GM23338 (cell line): ENCODE results near the gene ATP6V0C. TPM values are rescaled to one million over a fixed set of nuclear protein-coding genes. Genes with fewer than 3 reads are reported as not detected.

Experiments
- ATAC-seq: fragments of 200-7000 bp; cut with Tn5 transposase; 3 replicates; pipeline ENCODE4 v1.9.1; 2020
- DNase-seq: peaks from one replicate; pipeline ENCODE4 v3.0.0-alpha.2; 2015; ENCODE audit warnings: low spot score
- H2AFZ ChIP-seq: fragments of 200-600 bp; sonication (generic); 2 replicates; pipeline ENCODE4 v1.8.0; 2016; ENCODE audit warnings: antibody characterized with exemption, mild to moderate bottlenecking, moderate library complexity
- H3F3A ChIP-seq: fragments of 200-600 bp; sonication (generic); replicated peaks from 2 replicates; pipeline ENCODE4 v1.8.0; 2017; ENCODE audit warnings: antibody characterized with exemption, mixed run types, low read depth
- H3K27ac ChIP-seq: fragments of 200-600 bp; sonication (generic); 2 replicates; pipeline ENCODE4 v1.6.1; 2016; ENCODE audit warnings: low read depth
- H3K27me3 ChIP-seq: fragments of 200-600 bp; sonication (generic); 2 replicates; pipeline ENCODE4 v1.8.0; 2016; ENCODE audit warnings: mild to moderate bottlenecking, mixed run types, moderate library complexity; ENCODE audit not compliant: insufficient read depth
- H3K36me3 ChIP-seq: fragments of 200-600 bp; sonication (generic); 2 replicates; pipeline ENCODE4 v1.8.0; 2016; ENCODE audit warnings: mild to moderate bottlenecking; ENCODE audit not compliant: insufficient read depth
- H3K4me1 ChIP-seq: fragments of 200-600 bp; sonication (generic); 2 replicates; pipeline ENCODE4 v1.8.0; 2016; ENCODE audit warnings: mild to moderate bottlenecking, moderate library complexity; ENCODE audit not compliant: insufficient read depth
- H3K4me2 ChIP-seq: fragments of 200-600 bp; sonication (generic); 2 replicates; pipeline ENCODE4 v1.7.1; 2017; ENCODE audit warnings: mixed run types
- H3K4me3 ChIP-seq: fragments of 200-600 bp; sonication (generic); 2 replicates; pipeline ENCODE4 v1.6.1; 2016; ENCODE audit warnings: mixed run types
- H3K79me2 ChIP-seq: fragments of 200-600 bp; sonication (generic); replicated peaks from 2 replicates; pipeline ENCODE4 v1.8.0; 2017; ENCODE audit warnings: mild to moderate bottlenecking; ENCODE audit not compliant: insufficient read depth
- H3K9me2 ChIP-seq: fragments of 200-600 bp; sonication (generic); 2 replicates; pipeline ENCODE4 v1.8.0; 2017; ENCODE audit not compliant: insufficient read depth
- H4K20me1 ChIP-seq: fragments of 200-600 bp; sonication (generic); replicated peaks from 2 replicates; pipeline ENCODE4 v1.8.0; 2017; ENCODE audit warnings: mild to moderate bottlenecking; ENCODE audit not compliant: insufficient read depth
- H3K27ac Mint-ChIP-seq: 2 replicates; pipeline ENCODE4 v1.8.0; 2020; ENCODE audit warnings: inconsistent platforms, mild to moderate bottlenecking, moderate library complexity, mixed read lengths
- H3K27me3 Mint-ChIP-seq: 3 replicates; pipeline ENCODE4 v1.8.0; 2022; ENCODE audit warnings: low read depth, mild to moderate bottlenecking, moderate library complexity, mixed read lengths, inconsistent platforms; ENCODE audit not compliant: insufficient read depth, poor library complexity
- H3K36me3 Mint-ChIP-seq: 3 replicates; pipeline ENCODE4 v1.8.0; 2021; ENCODE audit warnings: low read depth, mild to moderate bottlenecking, inconsistent platforms, moderate library complexity, mixed read lengths
- H3K4me1 Mint-ChIP-seq: 3 replicates; pipeline ENCODE4 v1.8.0; 2020; ENCODE audit warnings: mild to moderate bottlenecking, inconsistent platforms, mixed read lengths
- H3K4me3 Mint-ChIP-seq: 3 replicates; pipeline ENCODE4 v1.8.0; 2021; ENCODE audit warnings: moderate library complexity, mild to moderate bottlenecking, inconsistent platforms, mixed read lengths
- H3K9me3 Mint-ChIP-seq: 3 replicates; pipeline ENCODE4 v1.8.0; 2020; ENCODE audit warnings: moderate library complexity, mild to moderate bottlenecking, inconsistent platforms, mixed read lengths
- CREB1 ChIP-seq: fragments of 250-450 bp; sonication (Bioruptor Pico); IDR thresholded peaks from 2 replicates; pipeline ENCODE4 v1.5.0; 2020; ENCODE audit warnings: low read depth, mild to moderate bottlenecking, moderate library complexity
- EZH2phosphoT487 ChIP-seq: fragments of 200-600 bp; sonication (generic); IDR thresholded peaks from one replicate; pipeline ENCODE4 v1.8.1; 2018; ENCODE audit warnings: antibody characterized with exemption; ENCODE audit not compliant: unreplicated experiment
- JUNB ChIP-seq: IDR thresholded peaks from one replicate; pipeline ENCODE4 v1.6.1; 2016; ENCODE audit warnings: antibody characterized with exemption; ENCODE audit not compliant: unreplicated experiment
- NANOG ChIP-seq: IDR thresholded peaks from 2 replicates; pipeline ENCODE4 v1.6.1; 2016; ENCODE audit warnings: antibody characterized with exemption, borderline replicate concordance
- REST ChIP-seq: IDR thresholded peaks from one replicate; pipeline ENCODE4 v1.6.1; 2018; ENCODE audit warnings: antibody characterized with exemption; ENCODE audit not compliant: unreplicated experiment
- STAT1 ChIP-seq: IDR thresholded peaks from one replicate; pipeline ENCODE4 v1.6.1; 2016; ENCODE audit warnings: antibody characterized with exemption; ENCODE audit not compliant: unreplicated experiment
- ZNF462 ChIP-seq: fragments of 250-450 bp; sonication (Bioruptor Pico); IDR thresholded peaks from 2 replicates; pipeline ENCODE4 v1.5.0; 2020; ENCODE audit warnings: mild to moderate bottlenecking, moderate library complexity
- polyA plus RNA-seq: library from polyadenylated mRNA; unstranded; fragments of >200 nt; fragmentation: Nextera tagmentation; extraction: Ambion mirVana; gene quantifications from 2 replicates; pipeline ENCODE4 v1.2.1, GENCODE V29; 2016
- total RNA-seq: library from RNA; depleted of rRNA; stranded (reverse); fragments of >200 nt; shearing (Covaris generic); gene quantifications from 2 replicates; pipeline ENCODE4 v1.2.3, GENCODE V29; 2014
- TF ChIP-seq, protein P1 (sequence below): IDR thresholded peaks from 2 replicates; pipeline ENCODE4 v1.6.1; 2016; ENCODE audit warnings: antibody characterized with exemption

The ATP6V0C gene
- total and polyA plus RNA-seq, 2 experiments from 2014 or later: 98.2 to 162 TPM

GRCh38 chr16:2501946-2502895, 11.5 kb upstream of the ATP6V0C start:
- H3K79me2 ChIP-seq: no peaks in the 10 kb centered on the region
- no peaks in the 10 kb centered on the region for H3K9me2 ChIP-seq
- no peak for ATAC-seq
- peak overlapping the region; percentile 88 for H3K4me2 ChIP-seq
- H3K36me3 ChIP-seq: no peaks in the 10 kb centered on the region
- Mint-ChIP-seq H3K9me3 (no peaks in the 10 kb centered on the region), H3K4me3 (peak overlapping the region; percentile 50; the same call in 2 of the 3 replicates), H3K36me3 (peaks cover 6% of the 10 kb centered on the region; the same call in 1 of the 3 replicates), H3K27me3 (peaks cover 5% of the 10 kb centered on the region), H3K27ac (no peak overlapping the region), H3K4me1 (peaks cover 5% of the 10 kb centered on the region)
- H3K4me1 ChIP-seq: peaks cover 7% of the 10 kb centered on the region; the same call in 1 of the 2 replicates
- DNase-seq: no peak
- H3K27me3 ChIP-seq: no peaks in the 10 kb centered on the region
- H3F3A ChIP-seq: peaks cover 4% of the 10 kb centered on the region; the same call in 1 of the 2 replicates
- peak overlapping the region; percentile 69; the same call in 1 of the 2 replicates for H3K4me3 ChIP-seq
- H4K20me1 ChIP-seq: no peaks in the 10 kb centered on the region; the same call in 1 of the 2 replicates
- peak overlapping the region; percentile 92; the same call in 1 of the 2 replicates for H2AFZ ChIP-seq
- no peak for TF ChIP-seq ZNF462 (CRISPR knock-in tag)
- no peak for TF ChIP-seq NANOG
- no peak for TF ChIP-seq JUNB
- TF ChIP-seq STAT1: no peak
- TF ChIP-seq, protein P1, sequence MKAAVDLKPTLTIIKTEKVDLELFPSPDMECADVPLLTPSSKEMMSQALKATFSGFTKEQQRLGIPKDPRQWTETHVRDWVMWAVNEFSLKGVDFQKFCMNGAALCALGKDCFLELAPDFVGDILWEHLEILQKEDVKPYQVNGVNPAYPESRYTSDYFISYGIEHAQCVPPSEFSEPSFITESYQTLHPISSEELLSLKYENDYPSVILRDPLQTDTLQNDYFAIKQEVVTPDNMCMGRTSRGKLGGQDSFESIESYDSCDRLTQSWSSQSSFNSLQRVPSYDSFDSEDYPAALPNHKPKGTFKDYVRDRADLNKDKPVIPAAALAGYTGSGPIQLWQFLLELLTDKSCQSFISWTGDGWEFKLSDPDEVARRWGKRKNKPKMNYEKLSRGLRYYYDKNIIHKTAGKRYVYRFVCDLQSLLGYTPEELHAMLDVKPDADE: no peak
- no peak for TF ChIP-seq CREB1
- TF ChIP-seq REST: no peak
- no peak for TF ChIP-seq EZH2phosphoT487
- H3K27ac ChIP-seq: no peak overlapping the region
